KG1 (cell line): Measurements from ENCODE around the gene CCL22.
"Not testable (repeated sequence)": the region's sequence is repeated elsewhere in the genome, so short reads cannot be mapped to it uniquely, and the experiment has no call there.

ENCODE experiments used
- DNase-seq: peaks from one replicate; lab custom pipeline; 2025; lab: John Stamatoyannopoulos, UW

CCL22 gene

DNA sequence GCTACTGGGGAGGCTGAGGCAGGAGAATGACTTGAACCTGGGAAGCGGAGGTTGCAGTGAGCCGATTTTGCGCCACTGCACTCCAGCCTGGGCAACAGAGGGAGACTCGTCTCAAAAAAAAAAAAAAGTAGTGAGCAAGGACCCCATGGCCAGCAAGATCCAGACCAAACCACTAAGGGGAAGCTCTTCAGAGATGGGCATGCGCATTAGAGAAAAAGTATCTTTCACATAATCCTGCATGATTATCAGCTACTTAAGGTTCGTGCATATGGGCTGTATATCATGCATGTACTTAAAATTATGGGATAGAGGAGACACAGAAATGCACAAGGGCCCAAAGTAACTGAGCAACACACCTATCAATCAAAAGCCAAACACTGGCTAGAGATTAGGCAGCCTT is 10.7 kb upstream of the CCL22 start:
- DNase-seq, result no peak

DNA sequence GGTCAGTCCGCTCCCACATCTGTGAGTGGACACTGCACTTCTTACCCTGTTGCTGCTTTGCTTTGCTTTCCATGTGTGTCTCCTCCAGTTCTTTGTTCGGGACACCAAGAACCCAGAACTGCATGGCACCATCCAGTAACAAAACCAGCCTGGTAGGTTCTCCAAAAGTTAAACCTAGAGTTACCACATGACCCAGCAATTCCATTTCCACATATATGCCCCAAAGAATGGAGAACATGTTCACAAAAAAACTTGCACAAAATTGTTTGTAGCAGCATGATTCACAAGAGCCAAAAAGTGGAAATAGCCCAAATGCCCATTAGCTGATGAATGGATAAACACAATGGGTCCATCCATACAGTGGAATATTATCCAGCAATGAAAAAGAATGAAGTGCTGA is 10.3 kb upstream of the CCL22 start:
- no peak for DNase-seq

DNA sequence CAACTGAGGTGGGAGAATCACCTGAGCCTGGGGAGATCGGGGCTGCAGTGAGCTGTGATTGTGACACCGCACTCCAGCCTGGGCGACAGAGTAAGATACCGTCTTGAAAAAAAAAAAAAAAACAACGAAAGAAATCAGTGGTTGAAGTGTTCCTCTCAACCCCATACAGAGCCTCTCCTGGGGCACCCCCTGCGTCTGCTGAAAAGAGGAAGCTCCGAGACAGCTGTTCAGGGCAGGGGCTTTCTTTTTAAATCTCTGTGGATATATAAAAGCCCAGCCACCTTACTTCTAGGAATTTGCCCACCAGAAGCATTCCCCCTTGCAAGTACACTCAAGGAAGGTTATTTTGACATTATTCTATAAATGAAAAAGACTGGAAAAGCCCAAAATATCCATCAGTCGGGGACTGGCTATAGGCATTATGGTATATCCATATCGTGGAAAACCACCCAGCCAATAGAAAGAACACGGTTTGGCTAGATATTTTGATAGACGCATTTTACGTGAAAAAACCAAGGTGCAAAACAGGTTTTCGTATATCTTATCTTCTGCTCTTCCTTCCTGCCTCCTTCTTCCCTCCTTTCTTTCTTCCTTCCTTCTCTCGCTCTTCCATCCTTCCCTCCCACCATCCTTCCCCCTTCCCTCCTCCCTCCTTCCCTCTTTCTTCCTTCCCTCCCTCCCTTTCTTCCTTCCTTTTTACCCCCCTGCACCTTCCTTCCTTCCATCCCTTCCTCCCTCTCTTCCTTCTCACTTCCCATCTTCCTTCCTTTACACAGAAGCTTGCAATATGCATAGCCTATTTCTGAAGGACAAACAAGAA is 9.2 kb upstream of the CCL22 start:
- no peak for DNase-seq

DNA sequence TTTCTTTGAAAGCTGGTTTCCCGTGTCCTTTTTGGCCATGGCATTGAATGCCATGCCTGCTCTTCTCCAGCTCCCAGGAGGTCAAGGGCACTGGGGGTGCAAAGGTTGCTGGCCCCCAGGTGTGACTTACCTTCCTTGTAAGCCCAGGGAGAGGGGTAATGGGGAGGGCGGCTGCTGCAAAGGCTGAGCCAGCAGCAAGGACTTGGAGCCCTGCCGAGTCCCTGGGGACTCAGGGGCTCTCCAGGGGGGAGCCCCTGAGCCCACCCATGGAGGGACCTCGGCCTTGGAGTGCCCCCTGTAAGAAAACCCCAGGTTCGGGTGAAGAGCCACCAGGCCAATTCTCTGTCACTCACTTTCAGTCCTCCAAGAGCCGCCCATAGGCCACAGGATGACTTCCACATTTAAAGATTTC is 5.9 kb upstream of the CCL22 start:
- DNase-seq, result no peak

DNA sequence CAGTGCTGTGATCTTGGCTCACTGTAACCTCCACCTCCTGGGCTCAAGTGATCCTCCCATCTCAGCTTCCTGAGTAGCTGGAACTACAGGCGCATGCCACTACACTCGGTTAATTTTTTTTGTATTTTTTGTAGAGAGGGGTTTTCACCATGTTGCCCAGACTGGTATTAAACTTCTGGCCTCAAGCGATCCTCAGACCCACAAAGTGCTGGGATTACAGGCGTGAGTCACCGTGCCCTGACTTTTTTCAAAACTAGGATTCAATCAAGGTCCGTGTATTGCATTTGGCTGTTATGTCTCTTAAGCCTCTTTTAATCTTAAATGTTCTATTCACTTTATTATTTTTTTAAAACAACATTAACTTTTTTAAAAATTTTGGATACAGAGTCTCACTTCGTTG is 4.3 kb upstream of the CCL22 start:
- no peak for DNase-seq

DNA sequence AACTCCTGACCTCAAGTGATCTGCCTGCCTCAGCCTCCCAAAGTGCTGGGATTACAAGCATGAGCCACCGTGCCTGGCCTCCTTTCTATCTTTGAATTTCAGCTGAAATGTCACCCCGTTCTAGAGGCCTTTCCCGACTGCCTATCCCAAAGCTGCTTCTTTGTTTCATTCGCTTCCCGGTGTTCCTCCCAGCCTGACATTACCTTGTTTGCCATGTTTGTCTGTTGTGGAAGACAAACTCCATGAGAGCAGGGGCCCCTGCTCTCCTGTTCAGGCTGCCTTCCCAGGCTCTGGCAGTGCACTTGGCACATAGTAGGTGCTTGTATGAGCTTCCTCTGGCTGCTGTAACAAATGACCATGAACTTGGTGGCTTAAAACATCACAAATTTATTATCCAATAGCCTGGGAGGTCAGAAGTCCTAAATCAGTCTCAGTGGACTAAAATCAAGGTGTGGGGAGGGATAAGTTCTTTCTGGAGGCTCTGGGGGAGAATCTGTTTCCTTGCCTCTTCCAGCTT is 2.6 kb upstream of the CCL22 start:
- DNase-seq, result no peak

DNA sequence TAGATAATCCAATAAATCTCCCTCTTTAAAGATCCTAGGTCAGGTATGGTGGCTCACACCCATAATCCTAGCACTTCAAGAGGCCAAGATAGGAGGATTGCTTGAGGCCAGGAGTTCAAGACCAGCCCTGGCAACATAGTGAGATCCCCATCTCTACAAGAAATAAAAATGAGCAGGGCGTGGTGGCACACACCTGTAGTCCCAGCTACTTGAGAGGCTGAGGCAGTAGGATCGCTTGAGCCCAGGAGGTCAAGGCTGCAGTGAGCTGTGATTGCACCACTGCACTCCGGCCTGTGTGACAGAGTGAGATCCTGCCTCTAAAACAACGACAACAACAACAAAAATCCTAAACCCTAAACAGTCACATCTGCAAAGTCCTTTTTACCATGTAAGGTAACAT is 2.0 kb upstream of the CCL22 start:
- no peak for DNase-seq

DNA sequence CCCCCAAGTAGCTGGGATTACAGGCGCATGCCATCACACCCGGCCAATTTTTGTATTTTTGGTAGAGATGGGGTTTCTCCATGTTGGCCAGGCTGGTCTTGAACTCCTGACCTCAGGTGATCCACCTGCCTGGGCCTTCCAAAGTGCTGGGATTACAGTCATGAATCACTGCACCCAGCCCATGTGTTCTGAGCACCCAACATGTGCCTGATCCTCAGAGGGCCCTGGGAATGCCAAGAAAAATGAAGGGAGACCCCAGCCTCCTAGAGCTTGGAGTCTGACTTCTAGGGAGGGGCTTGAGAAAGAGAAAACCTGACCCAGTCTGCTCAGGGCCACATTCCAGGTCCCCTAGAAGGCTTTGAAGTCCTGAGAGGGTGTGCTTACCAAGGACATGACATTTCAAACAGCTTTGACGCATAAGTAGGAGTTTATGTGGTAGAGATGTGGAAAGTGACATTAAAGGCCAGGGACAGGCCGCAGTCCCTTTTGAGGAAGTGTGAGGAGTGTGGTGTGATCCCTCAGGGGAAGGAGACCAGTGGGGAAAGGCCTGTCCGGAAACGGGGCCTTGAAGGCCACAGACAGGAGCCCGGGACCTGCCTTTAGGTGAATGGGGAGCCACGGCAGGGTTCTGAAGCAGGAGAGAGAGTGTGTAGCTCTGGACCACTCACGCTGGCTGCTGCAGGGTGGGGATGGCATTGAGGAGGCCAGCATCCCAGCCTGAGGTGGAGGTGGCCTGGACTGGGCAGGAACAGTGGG is 1.1 kb upstream of the CCL22 start:
- no peak for DNase-seq

DNA sequence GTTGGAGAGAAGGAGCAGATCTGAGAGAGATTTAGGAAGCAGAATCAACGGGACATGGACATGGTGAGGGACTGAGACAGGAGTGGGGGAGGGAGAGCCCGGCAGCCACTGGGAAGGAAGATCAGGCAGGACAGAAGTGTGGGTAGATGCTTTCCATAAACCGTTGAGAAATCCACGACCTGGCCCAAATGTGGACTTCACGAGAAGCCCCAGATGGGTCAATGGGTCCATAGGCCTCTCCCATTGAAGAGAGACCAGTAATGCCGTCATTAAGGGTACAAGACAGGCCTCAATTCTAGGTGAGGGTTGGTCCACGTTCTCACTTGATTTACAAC is 530 bp upstream of the CCL22 start:
- no peak for DNase-seq

DNA sequence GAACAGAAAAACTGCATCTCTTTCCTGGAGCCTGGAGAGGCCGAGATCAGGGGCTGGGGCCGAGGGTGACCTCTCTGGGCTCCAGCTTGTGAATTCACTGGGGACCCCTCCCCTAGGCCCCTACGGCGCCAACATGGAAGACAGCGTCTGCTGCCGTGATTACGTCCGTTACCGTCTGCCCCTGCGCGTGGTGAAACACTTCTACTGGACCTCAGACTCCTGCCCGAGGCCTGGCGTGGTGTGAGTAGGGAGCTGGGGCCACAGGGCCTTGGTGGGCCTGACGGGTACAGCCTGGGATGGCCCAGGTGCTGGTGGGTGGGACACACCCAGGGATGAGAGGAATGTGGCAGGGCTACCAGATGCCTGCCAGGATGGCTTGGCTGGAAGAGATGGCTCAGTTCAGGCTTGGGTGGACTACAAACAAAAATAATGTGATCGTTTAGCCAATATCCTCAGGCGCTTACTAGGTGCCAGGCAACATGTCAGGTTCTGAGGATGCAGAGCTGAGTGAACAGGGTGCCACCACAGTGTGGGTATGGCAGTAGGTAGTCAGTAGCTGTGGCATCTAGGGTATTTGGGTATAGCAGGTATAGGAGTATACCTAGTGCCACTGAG is 1.8 kb downstream of the CCL22 start:
- no peak for DNase-seq

DNA sequence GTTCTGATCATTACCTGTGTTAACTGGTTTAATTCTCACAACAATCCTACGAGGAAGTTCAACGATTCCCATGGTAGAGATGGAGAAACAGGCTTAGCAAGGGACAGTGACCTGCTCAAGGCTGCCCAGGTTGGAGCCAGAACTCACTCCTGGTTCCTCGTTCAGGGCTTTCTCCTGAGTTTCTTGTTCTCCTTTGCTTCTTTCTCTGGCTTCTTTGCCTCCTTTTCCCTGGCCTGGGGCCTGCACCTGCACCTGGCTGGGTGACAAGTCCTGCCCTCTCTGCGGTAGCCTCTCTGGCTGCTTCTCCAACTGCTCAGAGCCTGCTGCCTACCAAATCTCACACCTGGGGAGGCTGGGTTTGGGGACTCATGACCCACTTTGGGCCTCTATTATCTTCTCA is 2.8 kb downstream of the CCL22 start:
- DNase-seq, result no peak

DNA sequence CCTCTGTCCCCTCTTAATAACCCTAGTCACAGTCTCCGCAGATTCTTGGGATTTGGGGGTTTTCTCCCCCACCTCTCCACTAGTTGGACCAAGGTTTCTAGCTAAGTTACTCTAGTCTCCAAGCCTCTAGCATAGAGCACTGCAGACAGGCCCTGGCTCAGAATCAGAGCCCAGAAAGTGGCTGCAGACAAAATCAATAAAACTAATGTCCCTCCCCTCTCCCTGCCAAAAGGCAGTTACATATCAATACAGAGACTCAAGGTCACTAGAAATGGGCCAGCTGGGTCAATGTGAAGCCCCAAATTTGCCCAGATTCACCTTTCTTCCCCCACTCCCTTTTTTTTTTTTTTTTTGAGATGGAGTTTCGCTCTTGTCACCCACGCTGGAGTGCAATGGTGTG is 5.6 kb downstream of the CCL22 start:
- DNase-seq, result no peak

DNA sequence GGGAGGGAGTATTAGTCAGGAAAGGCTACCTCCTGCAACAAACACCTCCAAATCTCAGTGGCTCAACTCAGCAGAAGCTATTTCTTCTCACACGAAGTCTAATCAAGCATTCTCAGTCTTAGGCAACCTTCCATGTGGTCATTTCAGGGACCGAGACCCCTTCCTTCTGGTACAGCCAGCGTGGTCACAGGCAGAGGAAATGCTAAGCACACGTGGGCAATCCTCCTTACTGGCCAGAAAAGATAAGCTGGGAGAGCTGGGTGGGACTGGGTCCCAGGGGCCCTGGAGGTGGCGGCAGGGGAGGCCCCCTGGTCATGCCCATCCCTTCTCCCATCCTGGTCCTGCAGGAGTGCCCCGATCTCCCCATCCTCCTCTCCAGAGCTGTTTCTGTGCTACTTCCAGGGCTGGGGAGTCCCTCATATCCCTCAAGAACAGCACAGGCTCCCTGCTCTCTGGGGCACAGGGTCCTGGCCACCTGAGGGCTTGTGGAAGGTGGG is 8.0 kb downstream of the CCL22 start:
- no peak for DNase-seq

DNA sequence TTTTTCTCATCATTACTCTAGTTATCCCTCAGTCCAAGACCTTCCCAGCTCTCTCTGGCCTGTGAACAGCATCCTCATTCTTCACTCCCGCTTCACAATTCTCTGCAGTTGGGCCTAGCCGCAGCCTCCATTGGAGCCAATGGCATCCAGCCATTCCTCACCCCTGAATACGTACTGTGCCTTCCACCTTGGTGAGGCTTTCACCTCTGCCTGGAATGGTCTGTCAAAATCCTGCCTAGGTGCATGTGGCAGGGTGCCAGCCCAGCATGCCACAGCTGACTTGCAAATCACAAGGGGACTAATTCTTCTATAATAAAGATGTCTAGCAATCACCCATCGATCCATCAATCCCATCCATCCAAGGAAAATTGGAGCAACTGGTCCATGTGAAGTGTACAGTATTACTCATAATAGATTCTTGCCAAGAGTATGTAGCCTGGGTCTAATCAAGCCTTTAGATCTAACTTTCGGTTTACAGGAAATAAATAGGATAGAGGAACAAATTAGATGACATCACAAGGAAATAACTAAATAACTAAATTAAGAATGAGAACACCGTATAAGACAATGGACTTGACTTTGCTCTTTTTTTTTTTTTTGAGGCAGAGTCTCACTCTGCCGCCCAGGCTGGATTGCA is 8.7 kb downstream of the CCL22 start:
- no peak for DNase-seq

DNA sequence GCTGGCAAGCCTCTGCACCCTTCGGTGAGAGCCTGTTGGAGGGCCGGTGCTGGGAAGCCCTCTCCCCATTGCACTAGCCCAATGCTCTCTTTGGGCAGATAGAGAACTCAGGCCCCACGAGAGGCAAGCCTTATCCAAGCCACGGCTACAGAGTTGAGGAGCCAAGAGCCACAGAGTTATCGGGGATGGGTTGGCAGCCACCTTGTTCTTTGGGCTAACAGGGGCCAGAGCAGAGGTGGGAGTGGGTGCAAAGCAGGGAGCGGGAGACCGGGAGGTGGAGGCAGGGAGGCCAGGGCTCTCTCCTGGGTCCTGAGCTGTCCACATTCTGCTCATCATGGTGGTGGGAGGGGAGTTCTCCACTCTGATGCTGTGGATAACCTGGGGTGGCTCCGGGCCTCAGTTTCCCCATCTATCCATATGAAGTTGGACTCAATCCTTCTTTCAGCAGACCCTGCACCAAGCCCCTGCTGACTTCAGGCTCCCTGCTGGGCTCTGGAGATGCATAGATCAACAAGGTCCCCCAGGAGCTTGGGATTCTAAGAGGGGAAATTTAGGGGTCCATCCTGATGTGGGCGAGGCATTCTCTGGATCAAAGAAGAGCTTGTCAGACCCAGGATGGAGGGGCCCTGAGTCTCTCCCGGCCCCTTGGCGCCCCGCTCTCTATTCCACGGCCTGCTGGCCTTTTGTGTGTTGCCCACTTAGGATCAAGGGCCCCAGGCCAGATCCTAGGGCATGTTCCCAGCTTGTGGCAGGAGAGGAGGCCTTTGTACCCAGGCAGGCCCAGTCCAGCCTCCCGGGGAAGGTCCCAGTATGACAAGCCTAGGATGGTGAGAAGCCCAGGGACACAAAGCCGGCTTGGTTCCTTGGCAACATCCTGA is 13.2 kb downstream of the CCL22 start:
- DNase-seq, result no peak

DNA sequence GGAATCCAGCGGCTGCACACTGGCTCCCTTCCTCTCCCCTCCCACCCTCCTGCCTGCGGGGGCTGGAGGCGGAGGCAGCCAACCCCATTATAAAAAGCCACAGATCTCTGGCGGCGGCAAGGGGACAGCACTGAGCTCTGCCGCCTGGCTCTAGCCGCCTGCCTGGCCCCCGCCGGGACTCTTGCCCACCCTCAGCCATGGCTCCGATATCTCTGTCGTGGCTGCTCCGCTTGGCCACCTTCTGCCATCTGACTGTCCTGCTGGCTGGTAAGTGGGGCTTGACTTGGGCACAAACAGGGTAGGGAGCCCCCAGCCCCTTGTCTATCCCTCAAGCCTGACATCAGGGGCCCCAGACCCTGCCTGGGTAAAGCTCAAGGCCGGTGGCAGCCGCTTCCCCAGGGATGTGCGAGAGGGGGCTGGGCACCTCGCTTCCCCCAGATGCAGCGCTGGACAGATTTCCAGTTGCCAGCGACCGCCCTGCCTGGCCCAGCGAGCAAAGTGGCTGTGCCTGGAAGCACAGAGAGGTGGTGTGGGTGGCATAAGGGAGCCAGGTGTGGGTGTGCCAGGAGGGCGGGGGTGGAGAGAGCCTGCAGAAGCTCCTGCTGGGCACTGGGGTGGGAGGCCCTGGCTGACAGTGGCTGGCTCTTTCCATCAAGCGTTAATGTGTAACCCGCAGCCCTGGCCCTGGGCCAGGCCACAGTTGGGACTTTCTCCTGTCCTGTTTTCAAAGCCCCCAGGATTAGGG is 14.0 kb downstream of the CCL22 start, which contains the start of gene CX3CL1:
CX3CL1 (plus strand) TSS at position 119 of the 745 bp plus-strand sequence; CDS start at position 198, 79 bp downstream.
- DNase-seq, result no peak

DNA sequence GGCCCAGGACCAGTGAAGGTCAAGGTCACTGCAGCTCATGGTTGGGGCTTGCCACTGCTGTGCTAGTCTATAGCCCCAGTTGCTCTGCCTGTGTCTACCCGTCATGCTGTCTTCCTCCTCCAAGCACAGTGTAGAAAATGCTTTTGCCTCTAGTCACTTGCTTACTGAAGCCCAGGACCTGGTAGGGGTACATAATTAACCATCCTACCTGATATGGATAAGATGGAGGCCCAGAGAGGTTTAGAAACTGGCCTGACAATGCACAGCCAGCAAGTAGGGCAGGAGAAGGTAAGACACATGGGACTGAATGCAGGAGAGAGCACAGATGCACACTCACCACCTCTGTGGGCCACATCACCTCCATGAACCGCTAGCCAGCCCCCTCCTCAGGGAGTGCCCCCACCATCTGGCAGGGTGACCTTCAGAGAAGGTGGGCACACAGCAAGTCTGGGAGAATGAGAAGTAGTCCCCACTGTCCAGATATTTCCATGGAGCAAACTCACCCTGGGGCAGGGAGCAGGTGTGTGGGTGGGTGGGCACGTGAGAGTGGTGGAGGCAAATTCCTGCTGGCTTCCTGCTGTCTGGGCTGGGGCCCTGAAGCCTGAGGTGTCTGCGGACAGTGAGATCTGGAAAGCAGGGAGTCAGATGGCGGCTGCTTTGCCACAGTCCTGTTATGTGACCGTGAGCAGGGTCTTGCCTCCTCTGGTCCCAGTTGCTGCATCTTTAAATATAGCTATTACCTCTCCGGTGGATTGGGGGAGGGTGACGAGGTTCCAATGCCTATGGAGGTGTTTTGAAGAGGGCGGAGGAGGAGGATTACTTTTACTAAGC is 14.7 kb downstream of the CCL22 start:
- DNase-seq, result no peak

DNA sequence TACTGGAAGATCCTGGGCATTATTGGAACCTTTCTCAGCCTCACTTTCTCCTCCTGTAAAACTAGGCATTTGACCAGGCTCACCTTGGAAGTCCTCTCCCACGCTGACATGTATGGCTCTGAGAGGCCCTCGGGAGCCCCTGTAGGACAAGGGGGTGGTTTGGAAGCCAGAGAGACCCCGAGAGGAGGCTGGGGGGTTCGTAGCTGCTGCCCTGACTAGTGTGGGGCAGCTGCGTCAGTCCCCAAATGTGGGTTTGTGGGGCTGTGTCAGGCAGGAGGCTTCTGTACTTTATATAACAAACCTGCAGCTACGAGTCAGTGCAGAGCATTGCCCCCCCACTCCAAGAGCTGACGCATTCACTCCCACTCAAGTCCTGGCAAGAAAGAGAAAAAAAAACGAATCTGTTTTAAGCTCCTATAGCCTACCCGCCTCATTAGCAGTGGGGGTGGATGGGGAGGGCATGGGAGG is 15.5 kb downstream of the CCL22 start:
- no peak for DNase-seq

DNA sequence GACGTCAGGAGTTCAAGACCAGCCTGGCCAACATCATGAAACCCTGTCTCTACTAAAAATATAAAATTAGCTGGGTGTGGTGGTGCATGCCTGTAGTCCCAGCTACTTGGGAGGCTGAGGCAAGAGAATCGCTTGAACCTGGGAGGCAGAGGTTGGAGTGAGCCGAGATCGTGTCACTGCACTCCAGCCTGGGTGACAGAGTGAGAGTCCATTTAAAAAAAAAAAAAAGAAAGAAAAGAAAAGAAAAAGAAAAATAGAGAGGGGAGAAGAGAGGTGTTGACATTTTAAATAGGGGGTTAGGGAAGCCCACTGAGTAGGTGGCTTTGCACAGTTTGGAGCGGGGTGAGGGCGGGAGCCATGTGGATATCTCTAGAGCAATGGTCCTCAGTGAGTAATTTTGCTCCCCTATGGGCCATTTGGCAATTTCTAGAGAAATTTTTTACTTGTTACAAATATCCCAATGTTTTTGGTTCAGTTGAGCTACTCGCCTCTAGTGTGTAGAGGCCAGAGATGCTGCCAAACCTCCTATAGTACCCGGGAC is 16.4 kb downstream of the CCL22 start:
- not testable (repeated sequence) for DNase-seq
